H1 (cell line): ENCODE results near the gene PEX6. TPM values are rescaled to one million over a fixed set of nuclear protein-coding genes. Genes with fewer than 3 reads are reported as not detected.

Source experiments
- CTCF ChIA-PET: fragments of 300-600 bp; sonication (Branson Sonifier 250); formaldehyde crosslinking; loops from one replicate; lab custom pipeline; 2021; ENCODE audit not compliant: partially characterized antibody; lab: Charles Lee
- POLR2A ChIA-PET: fragments of 300-600 bp; sonication (Branson Sonifier 250); formaldehyde crosslinking; loops from one replicate; lab custom pipeline; 2021; ENCODE audit warnings: inconsistent platforms; ENCODE audit not compliant: partially characterized antibody; lab: Charles Lee
- DNase-seq, 2 experiments: peaks; one replicate each; pipeline versions ENCODE4 v3.0.0 to v3.0.0-alpha.2; 2010 to 2022; ENCODE audit warnings: low spot score in 2 of 2, low read depth in 1 of 2, mixed read lengths in 1 of 2
- FAIRE-seq: peaks from 2 replicates; lab custom pipeline; 2011; peaks lifted over from hg19 to GRCh38; lab: Jason Lieb, UNC
- H2AFZ ChIP-seq: 2 replicates; pipeline ENCODE4 v1.8.1; 2012; ENCODE audit warnings: low read length, inconsistent platforms
- H2AK5ac ChIP-seq: 2 replicates; pipeline ENCODE4 v1.6.1; 2013; ENCODE audit warnings: low read depth, low read length
- H2BK120ac ChIP-seq: replicated peaks from 2 replicates; pipeline ENCODE3; 2013; ENCODE audit warnings: low read depth, low read length, inconsistent platforms
- H2BK12ac ChIP-seq: 2 replicates; pipeline ENCODE4 v1.6.1; 2013; ENCODE audit warnings: low read depth, low read length
- H2BK15ac ChIP-seq: 2 replicates; pipeline ENCODE4 v1.6.1; 2013; ENCODE audit warnings: low read length
- H2BK20ac ChIP-seq: 2 replicates; pipeline ENCODE4 v1.6.1; 2013; ENCODE audit warnings: low read length
- H2BK5ac ChIP-seq: 2 replicates; pipeline ENCODE4 v1.6.1; 2013; ENCODE audit warnings: low read depth, low read length
- H3K14ac ChIP-seq: 2 replicates; pipeline ENCODE4 v1.6.1; 2013; ENCODE audit warnings: inconsistent platforms; ENCODE audit not compliant: insufficient read length
- H3K18ac ChIP-seq: 2 replicates; pipeline ENCODE4 v1.6.1; 2013; ENCODE audit warnings: low read length; ENCODE audit errors: extremely low read depth
- H3K23ac ChIP-seq: 2 replicates; pipeline ENCODE4 v1.6.1; 2013; ENCODE audit warnings: inconsistent platforms; ENCODE audit not compliant: insufficient read length
- H3K23me2 ChIP-seq: 2 replicates; pipeline ENCODE4 v1.6.1; 2013; ENCODE audit warnings: low read depth, low read length
- H3K27ac ChIP-seq: 2 replicates; pipeline ENCODE4 v1.6.1; 2011; ENCODE audit warnings: low read depth, low read length, inconsistent platforms
- H3K27me3 ChIP-seq, 4 experiments: replicated peaks in 1 of 4; 1 replicate in 1 of 4; 2 replicates in 3 of 4; pipeline versions ENCODE4 v1.6.1 to v1.8.1; 2011 to 2013; ENCODE audit warnings: low read length in 3 of 4, mild to moderate bottlenecking in 3 of 4, inconsistent platforms in 2 of 4, mixed read lengths in 2 of 4, moderate library complexity in 1 of 4; ENCODE audit not compliant: control insufficient read depth in 3 of 4, insufficient read depth in 3 of 4; ENCODE audit errors: extremely low read depth in 1 of 4
- H3K36me3 ChIP-seq, 4 experiments: 2 replicates each; pipeline versions ENCODE4 v1.6.1 to v1.8.1; 2011 to 2013; ENCODE audit warnings: mild to moderate bottlenecking in 4 of 4, low read length in 3 of 4, moderate library complexity in 2 of 4, control low read depth in 1 of 4, inconsistent platforms in 1 of 4; ENCODE audit not compliant: insufficient read depth in 4 of 4, control insufficient read depth in 2 of 4
- H3K4ac ChIP-seq: replicated peaks from 2 replicates; pipeline ENCODE3; 2013; ENCODE audit warnings: low read length, low read depth, mixed read lengths, inconsistent platforms; ENCODE audit not compliant: insufficient read length
- H3K4me1 ChIP-seq, 4 experiments: replicated peaks in 1 of 4; 1 replicate in 1 of 4; 2 replicates in 3 of 4; pipeline versions ENCODE4 v1.6.1 to v1.8.1; 2011 to 2013; ENCODE audit warnings: low read length in 3 of 4, inconsistent platforms in 2 of 4, mixed read lengths in 1 of 4; ENCODE audit not compliant: insufficient read depth in 4 of 4, control insufficient read depth in 3 of 4
- H3K4me2 ChIP-seq, 2 experiments: 2 replicates each; pipeline versions ENCODE4 v1.6.1 to v1.8.1; 2011 to 2013; ENCODE audit warnings: low read depth in 2 of 2, low read length in 2 of 2, control low read depth in 1 of 2, inconsistent platforms in 1 of 2, mild to moderate bottlenecking in 1 of 2; ENCODE audit not compliant: insufficient read depth in 1 of 2
- H3K4me3 ChIP-seq, 4 experiments: fragments of 200-600, 300-600 bp in 1 of 4; sonication (generic), shearing (Covaris generic), sonication (Bioruptor Twin) in 1 of 4; 2 replicates each; pipeline versions ENCODE4 v1.5.1 to v1.8.1; 2011 to 2016; ENCODE audit warnings: low read length in 4 of 4, low read depth in 3 of 4, control low read depth in 2 of 4, inconsistent platforms in 2 of 4, mild to moderate bottlenecking in 2 of 4, mixed read lengths in 1 of 4, moderate library complexity in 1 of 4; ENCODE audit not compliant: insufficient read depth in 2 of 4; ENCODE audit errors: extremely low read depth in 1 of 4
- H3K56ac ChIP-seq: replicated peaks from 2 replicates; pipeline ENCODE3; 2013; ENCODE audit warnings: low read depth, mild to moderate bottlenecking, mixed read lengths, low read length, inconsistent platforms; ENCODE audit not compliant: insufficient read length
- H3K79me1 ChIP-seq: 2 replicates; pipeline ENCODE4 v1.6.1; 2013; ENCODE audit warnings: low read depth, low read length, control low read depth
- H3K79me2 ChIP-seq, 2 experiments: 2 replicates each; pipeline versions ENCODE4 v1.6.1 to v1.8.1; 2012 to 2013; ENCODE audit warnings: low read length in 2 of 2, mild to moderate bottlenecking in 2 of 2, inconsistent platforms in 1 of 2; ENCODE audit not compliant: insufficient read depth in 2 of 2, control insufficient read depth in 1 of 2
- H3K9ac ChIP-seq, 4 experiments: replicated peaks in 1 of 4; 1 replicate in 1 of 4; 2 replicates in 3 of 4; pipeline versions ENCODE4 v1.6.1 to v1.8.1; 2011 to 2013; ENCODE audit warnings: low read depth in 3 of 4, low read length in 3 of 4, control low read depth in 2 of 4, mild to moderate bottlenecking in 2 of 4, moderate library complexity in 2 of 4, inconsistent platforms in 1 of 4; ENCODE audit errors: extremely low read depth in 1 of 4
- H3K9me3 ChIP-seq, 2 experiments: 2 replicates each; pipeline versions ENCODE4 v1.6.1 to v1.8.1; 2012 to 2013; ENCODE audit warnings: mild to moderate bottlenecking in 2 of 2, moderate library complexity in 2 of 2, control low read depth in 1 of 2, inconsistent platforms in 1 of 2, low read depth in 1 of 2, low read length in 1 of 2, mixed read lengths in 1 of 2; ENCODE audit not compliant: insufficient read depth in 2 of 2
- H4K20me1 ChIP-seq, 2 experiments: replicated peaks in 1 of 2; 2 replicates each; pipeline versions ENCODE3 to v1.8.1; 2011 to 2013; ENCODE audit warnings: inconsistent platforms in 2 of 2, low read length in 2 of 2, mild to moderate bottlenecking in 1 of 2; ENCODE audit not compliant: insufficient read depth in 2 of 2, control insufficient read depth in 1 of 2
- H4K5ac ChIP-seq: 2 replicates; pipeline ENCODE4 v1.6.1; 2013; ENCODE audit warnings: low read length, low read depth, mixed read lengths, inconsistent platforms; ENCODE audit not compliant: insufficient read length
- H4K8ac ChIP-seq: 2 replicates; pipeline ENCODE4 v1.8.0; 2013; ENCODE audit warnings: mild to moderate bottlenecking, moderate library complexity, low read length, inconsistent platforms; ENCODE audit not compliant: insufficient read depth; ENCODE audit errors: extremely low read depth
- H4K91ac ChIP-seq: replicated peaks from 2 replicates; pipeline ENCODE3; 2013; ENCODE audit warnings: low read length, mixed read lengths, inconsistent platforms; ENCODE audit not compliant: insufficient read length
- BCL11A ChIP-seq, 2 experiments: IDR thresholded peaks; one replicate each; pipeline ENCODE4 v1.6.1; 2011; ENCODE audit warnings: low read depth in 2 of 2, low read length in 2 of 2, mild to moderate bottlenecking in 2 of 2
- CHD2 ChIP-seq: IDR thresholded peaks from 2 replicates; pipeline ENCODE4 v1.6.1; 2012; ENCODE audit warnings: low read length, improper control_type of control experiment
- EGR1 ChIP-seq: IDR thresholded peaks from 2 replicates; pipeline ENCODE4 v1.6.1; 2011; ENCODE audit warnings: low read depth, low read length, borderline replicate concordance
- FOSL1 ChIP-seq: IDR thresholded peaks from 2 replicates; pipeline ENCODE4 v1.6.1; 2011; ENCODE audit warnings: mild to moderate bottlenecking, low read depth, low read length, moderate library complexity; ENCODE audit not compliant: insufficient read depth
- GABPA ChIP-seq: IDR thresholded peaks from 2 replicates; pipeline ENCODE4 v1.6.1; 2011; ENCODE audit warnings: mild to moderate bottlenecking, low read length, moderate library complexity, borderline replicate concordance; ENCODE audit not compliant: insufficient read depth
- KDM5A ChIP-seq: fragments of 200-600 bp; IDR thresholded peaks from 2 replicates; pipeline ENCODE4 v1.7.1; 2012; ENCODE audit warnings: mild to moderate bottlenecking, low read length, inconsistent platforms, mixed read lengths
- RNF2 ChIP-seq: fragments of 200-900, 300-1000 bp; sonication (generic); IDR thresholded peaks from 2 replicates; pipeline ENCODE4 v1.7.1; 2016; ENCODE audit warnings: borderline replicate concordance, low read depth, mild to moderate bottlenecking, antibody characterized with exemption, low read length; ENCODE audit not compliant: poor library complexity, severe bottlenecking; ENCODE audit errors: missing control alignments
- RXRA ChIP-seq: IDR thresholded peaks from 2 replicates; pipeline ENCODE4 v1.6.1; 2011; ENCODE audit warnings: low read depth, mild to moderate bottlenecking, low read length, moderate library complexity; ENCODE audit not compliant: insufficient read depth
- SAP30 ChIP-seq: fragments of 300-600 bp; sonication (generic); IDR thresholded peaks from 2 replicates; pipeline ENCODE4 v1.7.1; 2012; ENCODE audit warnings: low read length, moderate library complexity, mild to moderate bottlenecking, inconsistent platforms; ENCODE audit not compliant: insufficient read depth, insufficient replicate concordance
- SP2 ChIP-seq: IDR thresholded peaks from 2 replicates; pipeline ENCODE4 v1.6.1; 2012; ENCODE audit warnings: mild to moderate bottlenecking, low read length, inconsistent platforms
- SRF ChIP-seq: IDR thresholded peaks from 2 replicates; pipeline ENCODE4 v1.6.1; 2011; ENCODE audit warnings: mild to moderate bottlenecking, low read depth, low read length, moderate library complexity
- ZNF274 ChIP-seq: IDR thresholded peaks from 2 replicates; pipeline ENCODE4 v1.7.0; 2012; ENCODE audit warnings: low read length, borderline replicate concordance; ENCODE audit errors: extremely low read depth
- WGBS, 2 experiments: shearing (Covaris generic) in 1 of 2; methylation state at CpG; one replicate each; pipeline versions ENCODE4 v1.1.6 to v1.1.7; 2013 to 2015; ENCODE audit warnings: low lambda C conversion rate in 2 of 2, mixed read lengths in 2 of 2, inconsistent platforms in 1 of 2, low coverage in 1 of 2, missing lambda C conversion rate in 1 of 2; ENCODE audit not compliant: insufficient replicate concordance in 2 of 2, insufficient coverage in 1 of 2, insufficient read length in 1 of 2; ENCODE audit errors: extremely low coverage in 1 of 2, missing lambda C conversion rate in 1 of 2; 5-methylcytosine and 5-hydroxymethylcytosine counted together
- polyA plus RNA-seq, 7 experiments: library from polyadenylated mRNA; depleted of rRNA in 3 of 7; stranded (reverse) in 5 of 7; unstranded in 2 of 7; fragments of >200 nt in 5 of 7; fragments of 200-250 nt in 2 of 7; gene quantifications; 1 replicate in 5 of 7; 2 replicates in 1 of 7; 4 replicates in 1 of 7; pipeline versions ENCODE4 v1.2.1 to v1.2.3, GENCODE V29; 2011 to 2013; ENCODE audit warnings: missing spikeins in 2 of 7, mixed read lengths in 2 of 7
- total RNA-seq: library from RNA; stranded (reverse); fragmentation: NEBNext Ultra II Directional; extraction: Animal tissue kit (Norgen Biotek cat#: 25700); gene quantifications from 2 replicates; pipeline ENCODE4 v1.2.1, GENCODE V29; 2021

Gene PEX6
- total and polyA plus RNA-seq, 2 of the 8 experiments (the other 6 are each of a cell fraction or from before 2014, with no cell fraction given), result 6.4 to 12.5 TPM

DNA sequence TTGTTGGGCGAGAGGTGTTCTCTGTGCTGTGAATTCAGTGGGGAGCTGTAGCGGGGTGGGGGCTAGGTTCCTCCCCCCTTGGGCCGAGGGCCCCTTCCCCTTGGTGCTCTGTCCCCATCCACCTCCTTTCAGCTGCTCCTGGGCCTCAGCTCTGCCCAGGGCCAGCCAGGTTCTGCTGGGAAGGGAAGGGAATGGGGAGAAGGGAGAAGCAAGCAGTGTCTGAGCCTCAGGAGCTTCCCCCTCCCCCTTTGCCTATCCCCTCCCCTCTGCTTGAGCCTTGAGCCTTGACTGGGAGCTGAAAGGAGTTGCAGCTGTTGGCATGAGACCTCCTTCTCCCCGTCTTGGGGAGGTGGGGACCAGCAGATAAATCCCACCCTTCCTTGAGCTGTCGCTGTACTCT, 41.9 kb upstream of the PEX6 start:
- Histone ChIP-seq H3K27ac (peak overlapping the region; percentile 21; the same call in 1 of the 2 replicates), H4K5ac (peak overlapping the region; percentile 74), H3K36me3 (peaks cover 17 to 42% (median 30%) of the 10 kb centered on the region in 4 experiments), H3K9ac (peak overlapping the region in 3 of 4 experiments; percentile 39 to 91 (median 90); a peak in 4 of 7 replicates), H3K4me3 (peak overlapping the region; percentile 93 to 99 (median 96); a peak in 7 of 8 replicates), H3K23me2 (peaks cover 6% of the 10 kb centered on the region; the same call in 1 of the 2 replicates), H3K79me1 (peaks cover 9% of the 10 kb centered on the region; the same call in 1 of the 2 replicates), H2BK5ac (peak overlapping the region; percentile 85), H2AFZ (no peak overlapping the region), H3K23ac (no peak overlapping the region), H3K4ac (no peak overlapping the region), H2BK15ac (peak overlapping the region; percentile 12; the same call in 1 of the 2 replicates), H3K27me3 (no peaks in the 10 kb centered on the region), H2BK12ac (no peak overlapping the region), H3K56ac (no peak overlapping the region), H2AK5ac (no peak overlapping the region), H3K9me3 (no peaks in the 10 kb centered on the region), H3K18ac (no peak overlapping the region), H3K79me2 (peaks cover 0 to 45% of the 10 kb centered on the region in 2 experiments; a peak in 3 of 4 replicates), H3K4me2 (peak overlapping the region; percentile 45 to 89), H2BK20ac (0 out of 2 replicates have a peak overlapping the region, but pooled peaks have one; percentile 21), H4K20me1 (peaks cover 0 to 2% of the 10 kb centered on the region in 2 experiments), H3K14ac (no peak overlapping the region), H4K91ac (no peak overlapping the region), H4K8ac (no peak overlapping the region; the same call in 1 of the 2 replicates), H2BK120ac (no peak overlapping the region), H3K4me1 (peaks cover 0 to 5% (median 1%) of the 10 kb centered on the region in 4 experiments; a peak in 4 of 7 replicates)
- POLR2A ChIA-PET, result interaction anchor here (0.7 to 27.9 kb wide), 17 partner anchors 10 to 226 kb away, joined by 3 to 584 read pairs (median 5); partner anchors contain the start of genes CUL7, KLC4, MRPL2 and PEX6
- CTCF ChIA-PET, result interaction anchor here (0.7 to 5.6 kb wide), 9 partner anchors 8 to 145 kb away, joined by 3 to 33 read pairs (median 3); no protein-coding TSS in a partner anchor
- no peak for FAIRE-seq
- DNase-seq, result peak in 1 of 2 experiments; percentile 61
- WGBS, 2 experiments, result 36% methylated on average over 3 of the region's 5 CpGs; no CpG with 5 or more reads in 1 of the 2 experiments
- TF ChIP-seq CHD2 (no peak; the same call in 1 of the 2 replicates), RNF2 (no peak), FOSL1 (no peak), ZNF274 (no peak), KDM5A (no peak), SAP30 (peak; percentile 32), BCL11A (IDR thresholded peaks at IDR 0.05; ENCODE audit: low read depth in 2 of 2, low read length in 2 of 2) (no peak), RXRA (no peak), GABPA (no peak), SP2 (no peak), EGR1 (no peak), SRF (no peak)
